Stimulated activated CD4-positive, alpha-beta T cell treated with anti-CD3 and anti-CD28 coated beads, Interleukin-4, amount 100 ng/mL, for 4 hours (primary cell): ENCODE measurements around the gene DMBX1.

Experiments used
- DNase-seq, 2 experiments: peaks; one replicate each; pipeline ENCODE4 v3.0.0-alpha.2; 2020

The DMBX1 gene

GRCh38 chr1:46506470-46507219 is 17.0 kb downstream of the DMBX1 start:
- no peak for DNase-seq

- no peak for DNase-seq
These were observed 19.1 kb downstream of the DMBX1 start for GRCh38 chr1:46508757-46509156.

- DNase-seq: no peak
These were observed 20.8 kb downstream of the DMBX1 start for GRCh38 chr1:46510341-46510997.

GRCh38 chr1:46510998-46511365 is 21.3 kb downstream of the DMBX1 start:
- no peak for DNase-seq

GRCh38 chr1:46512135-46512791 is 22.6 kb downstream of the DMBX1 start:
- no peak for DNase-seq

GRCh38 chr1:46512792-46513190 is 23.2 kb downstream of the DMBX1 start:
- DNase-seq: no peak

GRCh38 chr1:46513536-46513935 is 23.9 kb downstream of the DMBX1 start:
- DNase-seq: no peak

- DNase-seq: no peak
These were observed 25.9 kb downstream of the DMBX1 start for GRCh38 chr1:46515576-46515975.

- no peak for DNase-seq
These were observed 26.7 kb downstream of the DMBX1 start for GRCh38 chr1:46516200-46516950.

- DNase-seq: no peak
These were observed 27.5 kb downstream of the DMBX1 start for GRCh38 chr1:46517010-46517600.

- DNase-seq: no peak
These were observed 28.4 kb downstream of the DMBX1 start for GRCh38 chr1:46517932-46518498.

GRCh38 chr1:46519209-46519608 is 29.6 kb downstream of the DMBX1 start:
- no peak for DNase-seq

- no peak for DNase-seq
These were observed 30.7 kb downstream of the DMBX1 start for GRCh38 chr1:46520063-46520911.

GRCh38 chr1:46521414-46521813 is 31.8 kb downstream of the DMBX1 start:
- no peak for DNase-seq

- no peak for DNase-seq
These were observed 32.7 kb downstream of the DMBX1 start for GRCh38 chr1:46522184-46522968.

GRCh38 chr1:46522969-46523320 is 33.3 kb downstream of the DMBX1 start:
- DNase-seq: no peak

GRCh38 chr1:46523496-46524353 is 34.1 kb downstream of the DMBX1 start:
- no peak for DNase-seq

- DNase-seq: no peak
These were observed 35.2 kb downstream of the DMBX1 start for GRCh38 chr1:46524843-46525242.

GRCh38 chr1:46525253-46525983 is 35.8 kb downstream of the DMBX1 start:
- DNase-seq: no peak
